Osteocyte (in vitro differentiated cells): ENCODE measurements around the gene REEP3. TPM values are rescaled to one million over a fixed set of nuclear protein-coding genes. Genes with fewer than 3 reads are reported as not detected.

Experiments
- DNase-seq: peaks from one replicate; pipeline ENCODE4 v3.0.0; 2021; ENCODE audit warnings: mixed read lengths; ENCODE audit not compliant: unreplicated experiment; ENCODE audit errors: extremely low spot score
- H3K27ac Mint-ChIP-seq: one replicate; pipeline ENCODE4 v1.8.0; 2021; ENCODE audit warnings: mild to moderate bottlenecking, mixed read lengths; ENCODE audit not compliant: unreplicated experiment
- H3K27me3 Mint-ChIP-seq: one replicate; pipeline ENCODE4 v1.8.0; 2021; ENCODE audit warnings: mixed read lengths; ENCODE audit not compliant: unreplicated experiment
- H3K36me3 Mint-ChIP-seq: one replicate; pipeline ENCODE4 v1.8.0; 2021; ENCODE audit warnings: mixed read lengths; ENCODE audit not compliant: unreplicated experiment
- H3K4me1 Mint-ChIP-seq: one replicate; pipeline ENCODE4 v1.8.0; 2021; ENCODE audit warnings: mixed read lengths; ENCODE audit not compliant: unreplicated experiment
- H3K4me3 Mint-ChIP-seq: one replicate; pipeline ENCODE4 v1.8.0; 2021; ENCODE audit warnings: mild to moderate bottlenecking, moderate library complexity, mixed read lengths; ENCODE audit not compliant: unreplicated experiment
- H3K9me3 Mint-ChIP-seq: one replicate; pipeline ENCODE4 v1.8.0; 2021; ENCODE audit warnings: mixed read lengths; ENCODE audit not compliant: unreplicated experiment
- CTCF ChIP-seq: fragments of 200-600 bp; sonication (generic); IDR thresholded peaks from 2 replicates; pipeline ENCODE4 v1.5.0; 2021; ENCODE audit warnings: antibody characterized with exemption, mild to moderate bottlenecking, moderate library complexity
- total RNA-seq: library from RNA; stranded (reverse); gene quantifications from 2 replicates; pipeline ENCODE4 v1.2.1, GENCODE V29; 2021

REEP3 gene
- total RNA-seq, 1 donor from 2014 or later: 85.7 TPM

- no peaks in the 10 kb centered on the region for H3K4me1 Mint-ChIP-seq
- no peaks in the 10 kb centered on the region for H3K27me3 Mint-ChIP-seq
- H3K4me3 Mint-ChIP-seq: no peak overlapping the region
- H3K27ac Mint-ChIP-seq: no peak overlapping the region
- no peak for DNase-seq
- TF ChIP-seq CTCF: no peak
- peaks cover 38% of the 10 kb centered on the region for H3K36me3 Mint-ChIP-seq
- H3K9me3 Mint-ChIP-seq: no peaks in the 10 kb centered on the region
Measured at GRCh38 chr10:63593576-63593975, 72.4 kb downstream of the REEP3 start.

GRCh38 chr10:63595072-63595471 is 73.9 kb downstream of the REEP3 start:
- no peak overlapping the region for H3K27ac Mint-ChIP-seq
- DNase-seq: no peak

GRCh38 chr10:63596924-63597323 is 75.7 kb downstream of the REEP3 start:
- H3K4me1 Mint-ChIP-seq: no peaks in the 10 kb centered on the region
- H3K27ac Mint-ChIP-seq: no peak overlapping the region
- TF ChIP-seq CTCF: no peak
- no peaks in the 10 kb centered on the region for H3K27me3 Mint-ChIP-seq
- H3K36me3 Mint-ChIP-seq: peaks cover 47% of the 10 kb centered on the region
- H3K9me3 Mint-ChIP-seq: no peaks in the 10 kb centered on the region
- H3K4me3 Mint-ChIP-seq: no peak overlapping the region
- no peak for DNase-seq

More at GRCh38 chr10:63595072-63595471, 73.9 kb downstream of the REEP3 start:
- Mint-ChIP-seq H3K36me3 (peaks cover 42% of the 10 kb centered on the region), H3K4me1 (no peaks in the 10 kb centered on the region), H3K27me3 (no peaks in the 10 kb centered on the region), H3K9me3 (no peaks in the 10 kb centered on the region), H3K4me3 (no peak overlapping the region)
- no peak for TF ChIP-seq CTCF

- TF ChIP-seq CTCF: no peak
- no peak overlapping the region for H3K4me3 Mint-ChIP-seq
- H3K27ac Mint-ChIP-seq: no peak overlapping the region
- no peak for DNase-seq
- H3K4me1 Mint-ChIP-seq: peaks cover 20% of the 10 kb centered on the region
- H3K27me3 Mint-ChIP-seq: no peaks in the 10 kb centered on the region
- no peaks in the 10 kb centered on the region for H3K9me3 Mint-ChIP-seq
- peaks cover 48% of the 10 kb centered on the region for H3K36me3 Mint-ChIP-seq
Measured at GRCh38 chr10:63600540-63600939, 79.3 kb downstream of the REEP3 start.

- TF ChIP-seq CTCF: no peak
- no peak for DNase-seq
Measured at GRCh38 chr10:63603709-63604445, 82.7 kb downstream of the REEP3 start.

More at GRCh38 chr10:63603709-63604445, 82.7 kb downstream of the REEP3 start:
- no peak overlapping the region for H3K27ac Mint-ChIP-seq
- no peak overlapping the region for H3K4me3 Mint-ChIP-seq
- no peaks in the 10 kb centered on the region for H3K9me3 Mint-ChIP-seq
- H3K27me3 Mint-ChIP-seq: no peaks in the 10 kb centered on the region
- peaks cover 20% of the 10 kb centered on the region for H3K4me1 Mint-ChIP-seq
- peaks cover 34% of the 10 kb centered on the region for H3K36me3 Mint-ChIP-seq
